ENCODE results near the gene GRIN2A. TPM values are rescaled to one million over a fixed set of nuclear protein-coding genes. Genes with fewer than 3 reads are reported as not detected.

GRIN2A gene
- total RNA-seq, 3 donors from 2014 or later: 0.29 to 0.33 TPM; not detected in 1

DNA sequence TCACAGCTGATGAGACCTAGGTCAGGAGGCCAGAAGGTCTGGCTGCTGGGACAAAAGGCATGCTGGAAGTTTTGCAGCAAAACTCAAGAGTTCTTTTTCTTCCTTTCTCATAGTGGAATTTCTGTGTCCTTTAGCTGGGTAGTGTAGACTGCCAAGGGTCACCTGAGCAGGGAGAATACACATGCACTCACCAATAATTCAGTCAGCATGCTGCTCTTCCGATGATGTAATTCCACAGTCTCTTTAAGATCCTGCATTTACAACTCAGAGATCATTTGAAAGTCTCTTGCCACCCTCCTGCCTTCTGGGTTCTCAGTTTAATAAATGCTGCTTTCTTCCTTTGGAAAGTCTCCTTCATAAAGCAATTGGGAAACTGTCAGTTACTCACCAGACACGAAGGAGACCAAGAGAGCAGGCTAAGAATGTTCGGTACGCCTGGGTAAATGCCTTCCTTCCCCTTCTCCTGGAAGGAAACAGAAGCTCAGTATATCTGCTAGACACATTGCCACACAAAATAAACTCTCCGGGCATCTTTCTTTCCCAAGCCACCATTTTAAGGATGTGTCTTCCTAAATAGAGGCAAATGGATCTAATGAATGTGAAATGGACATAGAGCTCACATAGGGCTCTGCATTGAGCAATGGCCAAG, 473.1 kb downstream of the GRIN2A start:
- H3K27me3 ChIP-seq: peaks cover 0 to 4% of the 10 kb centered on the region in 2 donors
- intact Hi-C loops (cut with DNase I; ENCODE audit: low total_unique reads): no loop called here
- no peaks in the 10 kb centered on the region for H3K9me3 ChIP-seq
- DNase-seq (ENCODE audit: low spot score in 2 of 2): no peak
- TF ChIP-seq, protein P1, sequence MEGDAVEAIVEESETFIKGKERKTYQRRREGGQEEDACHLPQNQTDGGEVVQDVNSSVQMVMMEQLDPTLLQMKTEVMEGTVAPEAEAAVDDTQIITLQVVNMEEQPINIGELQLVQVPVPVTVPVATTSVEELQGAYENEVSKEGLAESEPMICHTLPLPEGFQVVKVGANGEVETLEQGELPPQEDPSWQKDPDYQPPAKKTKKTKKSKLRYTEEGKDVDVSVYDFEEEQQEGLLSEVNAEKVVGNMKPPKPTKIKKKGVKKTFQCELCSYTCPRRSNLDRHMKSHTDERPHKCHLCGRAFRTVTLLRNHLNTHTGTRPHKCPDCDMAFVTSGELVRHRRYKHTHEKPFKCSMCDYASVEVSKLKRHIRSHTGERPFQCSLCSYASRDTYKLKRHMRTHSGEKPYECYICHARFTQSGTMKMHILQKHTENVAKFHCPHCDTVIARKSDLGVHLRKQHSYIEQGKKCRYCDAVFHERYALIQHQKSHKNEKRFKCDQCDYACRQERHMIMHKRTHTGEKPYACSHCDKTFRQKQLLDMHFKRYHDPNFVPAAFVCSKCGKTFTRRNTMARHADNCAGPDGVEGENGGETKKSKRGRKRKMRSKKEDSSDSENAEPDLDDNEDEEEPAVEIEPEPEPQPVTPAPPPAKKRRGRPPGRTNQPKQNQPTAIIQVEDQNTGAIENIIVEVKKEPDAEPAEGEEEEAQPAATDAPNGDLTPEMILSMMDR (IDR thresholded peaks at IDR 0.05): no peak
- TF ChIP-seq POLR2A (IDR thresholded peaks at IDR 0.05) (no peak), POLR2AphosphoS5 (IDR thresholded peaks at IDR 0.05) (no peak)
- no peaks in the 10 kb centered on the region for H3K4me1 ChIP-seq
- no peaks in the 10 kb centered on the region for H3K36me3 ChIP-seq
- H3K27ac ChIP-seq: no peak overlapping the region
- no peak overlapping the region for H3K4me3 ChIP-seq

DNA sequence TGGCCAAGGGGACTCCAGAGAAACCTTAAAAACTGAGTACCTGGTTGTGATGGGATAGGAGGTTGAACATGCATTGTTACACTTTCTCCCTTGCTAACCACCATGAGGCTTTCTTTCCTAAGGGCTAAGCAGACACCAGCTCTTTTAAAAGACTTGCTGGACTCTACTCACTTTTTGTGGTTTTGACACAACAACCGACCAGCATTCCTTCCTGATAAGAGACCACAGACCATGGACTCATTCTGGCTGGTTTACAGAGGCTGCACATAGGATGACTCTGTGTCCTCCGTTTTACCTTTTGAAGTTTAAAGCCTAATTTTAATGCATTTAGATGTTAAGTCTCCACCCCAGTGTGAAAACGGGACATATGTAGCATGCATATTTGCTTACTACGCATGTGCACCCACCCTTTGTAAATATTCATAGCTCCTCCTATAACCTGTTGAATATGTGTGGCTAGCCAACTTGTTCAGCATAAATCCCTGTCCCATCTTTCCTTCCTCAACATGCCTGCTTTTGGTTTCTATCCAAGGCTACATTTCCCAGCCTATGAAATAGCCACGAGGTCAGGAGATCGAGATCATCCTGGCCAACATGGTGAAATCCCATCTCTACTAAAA, 475.9 kb downstream of the GRIN2A start:
- no peaks in the 10 kb centered on the region for H3K9me3 ChIP-seq
- no peaks in the 10 kb centered on the region for H3K4me1 ChIP-seq
- no peak overlapping the region for H3K27ac ChIP-seq
- intact Hi-C loops (cut with DNase I; ENCODE audit: low total_unique reads): no loop called here
- TF ChIP-seq POLR2A (IDR thresholded peaks at IDR 0.05): no peak
- TF ChIP-seq, protein P1 (IDR thresholded peaks at IDR 0.05): no peak
- TF ChIP-seq POLR2AphosphoS5 (IDR thresholded peaks at IDR 0.05): no peak
- DNase-seq (ENCODE audit: low spot score in 2 of 2): no peak
- no peak overlapping the region for H3K4me3 ChIP-seq
- H3K36me3 ChIP-seq: no peaks in the 10 kb centered on the region
- peaks cover 0 to 4% of the 10 kb centered on the region in 2 donors for H3K27me3 ChIP-seq

DNA sequence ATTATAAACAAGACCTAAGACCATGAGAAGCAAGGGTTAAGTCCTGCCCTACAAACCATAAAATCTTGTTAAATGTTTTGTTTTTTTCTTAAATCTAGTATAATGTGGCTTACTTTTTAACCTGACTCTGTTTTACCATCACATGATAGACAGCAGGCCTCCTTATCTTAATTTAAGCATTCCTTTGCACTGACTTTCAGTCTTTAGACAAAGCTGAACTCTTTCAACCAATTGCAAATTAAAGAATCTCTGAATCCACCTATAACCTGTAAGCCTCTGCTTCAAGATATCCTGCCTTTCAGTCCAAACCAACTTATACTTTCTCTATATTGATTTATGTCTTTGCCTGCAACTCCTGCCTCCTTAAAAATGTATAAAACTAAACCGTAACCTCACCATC, 478.5 kb downstream of the GRIN2A start:
- H3K4me1 ChIP-seq: no peaks in the 10 kb centered on the region
- peaks cover 0 to 4% of the 10 kb centered on the region in 2 donors for H3K27me3 ChIP-seq
- no peaks in the 10 kb centered on the region for H3K9me3 ChIP-seq
- no peak overlapping the region for H3K27ac ChIP-seq
- DNase-seq (ENCODE audit: low spot score in 2 of 2): no peak
- no peak for TF ChIP-seq POLR2A (IDR thresholded peaks at IDR 0.05)
- TF ChIP-seq POLR2AphosphoS5 (IDR thresholded peaks at IDR 0.05): no peak
- TF ChIP-seq, protein P1 (IDR thresholded peaks at IDR 0.05): no peak
- intact Hi-C loops (cut with DNase I; ENCODE audit: low total_unique reads): no loop called here
- H3K4me3 ChIP-seq: no peak overlapping the region
- no peaks in the 10 kb centered on the region for H3K36me3 ChIP-seq

Other genes starting within 250 kb of the GRIN2A start
- gene ATF7IP2, start 203.6 kb upstream of the GRIN2A start, total RNA-seq: 10 to 100 TPM in 1 of 3 donors, 1 to 10 TPM in 2; 8.5 to 10.4 (median 9.4) TPM